ENCODE measurements around the gene SNX13. TPM values are rescaled to one million over a fixed set of nuclear protein-coding genes. Genes with fewer than 3 reads are reported as not detected.

Gene SNX13
- total and polyA plus RNA-seq, 2 experiments from 2014 or later = 7.5 to 42.7 TPM

DNA sequence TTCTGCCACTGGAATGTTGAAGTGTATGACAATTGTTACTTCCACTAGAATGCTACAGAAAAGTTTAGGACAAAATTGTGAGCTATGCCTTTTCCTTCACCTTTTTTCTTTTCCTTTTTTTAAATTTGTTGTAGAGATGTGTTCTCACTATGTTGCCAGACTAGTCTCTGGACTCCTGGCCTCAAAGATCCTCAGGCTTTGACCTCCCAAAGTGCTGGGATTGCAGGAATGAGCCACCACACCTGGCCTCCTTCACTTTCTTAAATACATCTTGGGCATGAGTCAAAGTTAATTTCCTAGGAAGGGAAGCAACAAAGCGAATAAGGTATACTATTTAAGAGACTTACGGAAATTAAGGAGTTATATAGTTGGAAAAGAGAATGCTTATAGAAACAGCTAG lies 2.7 kb upstream of the SNX13 start:
- H3K36me3 Mint-ChIP-seq (ENCODE audit: low read depth) = peaks cover 4% of the 10 kb centered on the region; the same call in 1 of the 3 replicates

More for the DNA sequence above, 2.7 kb upstream of the SNX13 start:
- no peaks in the 10 kb centered on the region for H4K20me1 ChIP-seq (replicated peaks; ENCODE audit: insufficient read depth)
- H3F3A ChIP-seq (replicated peaks; ENCODE audit: low read depth) = no peaks in the 10 kb centered on the region
- peaks cover 19% of the 10 kb centered on the region for H3K79me2 ChIP-seq (replicated peaks; ENCODE audit: insufficient read depth)
- no peaks in the 10 kb centered on the region for H3K9me3 Mint-ChIP-seq
- H3K4me1 Mint-ChIP-seq = peaks cover 22% of the 10 kb centered on the region
- TF ChIP-seq JUNB (IDR thresholded peaks at IDR 0.05; ENCODE audit: unreplicated experiment) (no peak), EZH2phosphoT487 (IDR thresholded peaks at IDR 0.05; ENCODE audit: unreplicated experiment) (no peak), STAT1 (IDR thresholded peaks at IDR 0.05; ENCODE audit: unreplicated experiment) (no peak), EZH2 (IDR thresholded peaks at IDR 0.05; ENCODE audit: low read depth, unreplicated experiment) (no peak), ZNF331 (CRISPR knock-in tag; IDR thresholded peaks at IDR 0.05; ENCODE audit: low read depth) (no peak), REST (IDR thresholded peaks at IDR 0.05; ENCODE audit: unreplicated experiment) (no peak)
- TF ChIP-seq, protein P1, sequence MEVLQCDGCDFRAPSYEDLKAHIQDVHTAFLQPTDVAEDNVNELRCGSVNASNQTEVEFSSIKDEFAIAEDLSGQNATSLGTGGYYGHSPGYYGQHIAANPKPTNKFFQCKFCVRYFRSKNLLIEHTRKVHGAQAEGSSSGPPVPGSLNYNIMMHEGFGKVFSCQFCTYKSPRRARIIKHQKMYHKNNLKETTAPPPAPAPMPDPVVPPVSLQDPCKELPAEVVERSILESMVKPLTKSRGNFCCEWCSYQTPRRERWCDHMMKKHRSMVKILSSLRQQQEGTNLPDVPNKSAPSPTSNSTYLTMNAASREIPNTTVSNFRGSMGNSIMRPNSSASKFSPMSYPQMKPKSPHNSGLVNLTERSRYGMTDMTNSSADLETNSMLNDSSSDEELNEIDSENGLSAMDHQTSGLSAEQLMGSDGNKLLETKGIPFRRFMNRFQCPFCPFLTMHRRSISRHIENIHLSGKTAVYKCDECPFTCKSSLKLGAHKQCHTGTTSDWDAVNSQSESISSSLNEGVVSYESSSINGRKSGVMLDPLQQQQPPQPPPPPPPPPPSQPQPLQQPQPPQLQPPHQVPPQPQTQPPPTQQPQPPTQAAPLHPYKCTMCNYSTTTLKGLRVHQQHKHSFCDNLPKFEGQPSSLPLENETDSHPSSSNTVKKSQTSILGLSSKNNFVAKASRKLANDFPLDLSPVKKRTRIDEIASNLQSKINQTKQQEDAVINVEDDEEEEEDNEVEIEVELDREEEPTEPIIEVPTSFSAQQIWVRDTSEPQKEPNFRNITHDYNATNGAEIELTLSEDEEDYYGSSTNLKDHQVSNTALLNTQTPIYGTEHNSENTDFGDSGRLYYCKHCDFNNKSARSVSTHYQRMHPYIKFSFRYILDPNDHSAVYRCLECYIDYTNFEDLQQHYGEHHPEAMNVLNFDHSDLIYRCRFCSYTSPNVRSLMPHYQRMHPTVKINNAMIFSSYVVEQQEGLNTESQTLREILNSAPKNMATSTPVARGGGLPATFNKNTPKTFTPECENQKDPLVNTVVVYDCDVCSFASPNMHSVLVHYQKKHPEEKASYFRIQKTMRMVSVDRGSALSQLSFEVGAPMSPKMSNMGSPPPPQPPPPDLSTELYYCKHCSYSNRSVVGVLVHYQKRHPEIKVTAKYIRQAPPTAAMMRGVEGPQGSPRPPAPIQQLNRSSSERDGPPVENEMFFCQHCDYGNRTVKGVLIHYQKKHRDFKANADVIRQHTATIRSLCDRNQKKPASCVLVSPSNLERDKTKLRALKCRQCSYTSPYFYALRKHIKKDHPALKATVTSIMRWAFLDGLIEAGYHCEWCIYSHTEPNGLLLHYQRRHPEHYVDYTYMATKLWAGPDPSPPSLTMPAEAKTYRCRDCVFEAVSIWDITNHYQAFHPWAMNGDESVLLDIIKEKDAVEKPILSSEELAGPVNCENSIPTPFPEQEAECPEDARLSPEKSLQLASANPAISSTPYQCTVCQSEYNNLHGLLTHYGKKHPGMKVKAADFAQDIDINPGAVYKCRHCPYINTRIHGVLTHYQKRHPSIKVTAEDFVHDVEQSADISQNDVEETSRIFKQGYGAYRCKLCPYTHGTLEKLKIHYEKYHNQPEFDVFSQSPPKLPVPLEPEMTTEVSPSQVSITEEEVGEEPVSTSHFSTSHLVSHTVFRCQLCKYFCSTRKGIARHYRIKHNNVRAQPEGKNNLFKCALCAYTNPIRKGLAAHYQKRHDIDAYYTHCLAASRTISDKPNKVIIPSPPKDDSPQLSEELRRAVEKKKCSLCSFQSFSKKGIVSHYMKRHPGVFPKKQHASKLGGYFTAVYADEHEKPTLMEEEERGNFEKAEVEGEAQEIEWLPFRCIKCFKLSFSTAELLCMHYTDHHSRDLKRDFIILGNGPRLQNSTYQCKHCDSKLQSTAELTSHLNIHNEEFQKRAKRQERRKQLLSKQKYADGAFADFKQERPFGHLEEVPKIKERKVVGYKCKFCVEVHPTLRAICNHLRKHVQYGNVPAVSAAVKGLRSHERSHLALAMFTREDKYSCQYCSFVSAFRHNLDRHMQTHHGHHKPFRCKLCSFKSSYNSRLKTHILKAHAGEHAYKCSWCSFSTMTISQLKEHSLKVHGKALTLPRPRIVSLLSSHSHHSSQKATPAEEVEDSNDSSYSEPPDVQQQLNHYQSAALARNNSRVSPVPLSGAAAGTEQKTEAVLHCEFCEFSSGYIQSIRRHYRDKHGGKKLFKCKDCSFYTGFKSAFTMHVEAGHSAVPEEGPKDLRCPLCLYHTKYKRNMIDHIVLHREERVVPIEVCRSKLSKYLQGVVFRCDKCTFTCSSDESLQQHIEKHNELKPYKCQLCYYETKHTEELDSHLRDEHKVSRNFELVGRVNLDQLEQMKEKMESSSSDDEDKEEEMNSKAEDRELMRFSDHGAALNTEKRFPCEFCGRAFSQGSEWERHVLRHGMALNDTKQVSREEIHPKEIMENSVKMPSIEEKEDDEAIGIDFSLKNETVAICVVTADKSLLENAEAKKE (CRISPR knock-in tag; IDR thresholded peaks at IDR 0.05) = no peak
- no peak overlapping the region for H3K27ac ChIP-seq (ENCODE audit: low read depth)
- H3K4me1 ChIP-seq (ENCODE audit: insufficient read depth) = peaks cover 16% of the 10 kb centered on the region
- DNase-seq (ENCODE audit: low spot score) = no peak
- H3K4me2 ChIP-seq = no peak overlapping the region
- H3K4me3 Mint-ChIP-seq = no peak overlapping the region
- H2AFZ ChIP-seq = no peak overlapping the region
- H3K36me3 ChIP-seq (ENCODE audit: insufficient read depth) = no peaks in the 10 kb centered on the region
- no peaks in the 10 kb centered on the region for H3K9me2 ChIP-seq (ENCODE audit: insufficient read depth)
- no peak overlapping the region for H3K27ac Mint-ChIP-seq
- H3K27me3 Mint-ChIP-seq (ENCODE audit: insufficient read depth, low read depth, poor library complexity) = peaks cover 2% of the 10 kb centered on the region
- ATAC-seq = no peak
- no peaks in the 10 kb centered on the region for H3K27me3 ChIP-seq (ENCODE audit: insufficient read depth)
- no peak overlapping the region for H3K4me3 ChIP-seq

All from GM23338 (cell line).